Kidney (tissue), 14 donors: ENCODE measurements around the gene LIMA1. TPM values are rescaled to one million over a fixed set of nuclear protein-coding genes. Genes with fewer than 3 reads are reported as not detected.

Experiments
- DNase-seq, 5 donors: peaks; one replicate each; pipeline ENCODE4 v3.0.0-alpha.2; 2013 to 2020
- FAIRE-seq: peaks from 2 replicates; lab custom pipeline; 2012; peaks lifted over from hg19 to GRCh38; lab: Jason Lieb, UNC
- H3K27ac ChIP-seq, 2 donors: one replicate each; pipeline ENCODE4 v1.7.0; 2013; ENCODE audit warnings: low read depth in 2 of 2, low read length in 2 of 2, inconsistent platforms in 1 of 2
- H3K27me3 ChIP-seq: one replicate; pipeline ENCODE4 v1.7.1; 2013; ENCODE audit warnings: low read length, inconsistent platforms; ENCODE audit not compliant: control insufficient read depth, insufficient read depth
- H3K36me3 ChIP-seq, 3 donors: one replicate each; pipeline versions ENCODE4 v1.7.0 to v1.7.1; 2013; ENCODE audit warnings: low read length in 3 of 3, control low read depth in 1 of 3, inconsistent platforms in 1 of 3; ENCODE audit not compliant: insufficient read depth in 3 of 3, control insufficient read depth in 2 of 3
- H3K4me1 ChIP-seq, 3 donors: one replicate each; pipeline versions ENCODE4 v1.7.0 to v1.7.1; 2013; ENCODE audit warnings: low read length in 3 of 3, inconsistent platforms in 1 of 3, low read depth in 1 of 3; ENCODE audit not compliant: control insufficient read depth in 2 of 3, insufficient read depth in 2 of 3
- H3K4me3 ChIP-seq, 3 donors: one replicate each; pipeline versions ENCODE4 v1.7.0 to v1.8.1; 2013; ENCODE audit warnings: low read length in 3 of 3, control low read depth in 1 of 3, inconsistent platforms in 1 of 3
- H3K9ac ChIP-seq, 3 donors: one replicate each; pipeline versions ENCODE4 v1.7.0 to v1.7.1; 2013; ENCODE audit warnings: low read length in 3 of 3, control low read depth in 1 of 3, inconsistent platforms in 1 of 3
- H3K9me3 ChIP-seq, 3 donors: one replicate each; pipeline versions ENCODE4 v1.7.0 to v1.7.1; 2013; ENCODE audit warnings: low read length in 3 of 3, control low read depth in 1 of 3, inconsistent platforms in 1 of 3; ENCODE audit not compliant: control insufficient read depth in 2 of 3, insufficient read depth in 1 of 3
- intact Hi-C: fragments of 100-400 bp; cut with DNase I; formaldehyde crosslinking; loops from one replicate; pipeline ENCODE4 v1.11.1; 2022
- polyA plus RNA-seq: library from polyadenylated mRNA; stranded (reverse); fragments of 350-450 nt; fragmentation: Illumina TruSeq; extraction: RNeasy Lipid Tissue Mini Kit (QIAGEN cat#74804); gene quantifications from one replicate; pipeline ENCODE4 v1.2.3, GENCODE V29; 2014; ENCODE audit warnings: low read depth, low replicate concordance; ENCODE audit not compliant: insufficient read depth
- total RNA-seq: library from RNA; stranded (reverse); fragmentation: NEBNext Ultra II Directional; extraction: Animal tissue kit (Norgen Biotek cat#: 25700); gene quantifications from one replicate; pipeline ENCODE4 v1.2.1, GENCODE V29; 2021
- TF ChIP-seq, protein P1 (sequence below): IDR thresholded peaks from 3 replicates; pipeline ENCODE4 v1.5.1; 2012; ENCODE audit warnings: mild to moderate bottlenecking, moderate library complexity, borderline replicate concordance; ENCODE audit not compliant: insufficient read depth; ENCODE audit errors: extremely low read depth
- donor health status: control.
- donor health status: control.
- donor health status: control.
- donor health status: control.
- donor health status: control.
- donor health status: DM: yes; HTN: yes; CAD: no.
- donor health status: Normal renal cell carcinoma (clear cell type).

The LIMA1 gene
- total and polyA plus RNA-seq, 2 donors from 2014 or later, result 43.1 to 76.1 TPM

DNA sequence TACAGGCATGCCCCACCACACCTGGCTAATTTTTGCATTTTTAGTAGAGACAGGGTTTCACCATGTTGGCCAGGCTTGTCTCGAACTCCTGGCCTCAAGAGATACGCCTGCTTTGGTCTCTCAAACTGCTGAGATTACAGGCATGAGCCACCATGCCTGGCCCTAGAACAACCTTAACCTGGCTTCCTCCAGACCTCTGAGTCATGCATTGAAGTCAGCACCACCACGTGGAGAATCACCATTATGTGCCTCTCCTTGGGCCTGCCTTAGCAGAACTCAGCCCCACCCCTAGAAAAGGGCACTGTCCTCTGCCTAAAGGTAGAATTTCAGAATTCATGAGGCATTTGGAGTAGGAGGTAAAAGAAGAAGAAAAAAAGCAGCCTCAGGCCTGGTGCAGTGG lies 49.0 kb downstream of the LIMA1 start:
- Histone ChIP-seq H3K27me3 (no peaks in the 10 kb centered on the region), H3K27ac (no peak overlapping the region), H3K9ac (no peak overlapping the region), H3K36me3 (peaks cover 0 to 6% (median 5%) of the 10 kb centered on the region in 3 donors), H3K9me3 (no peaks in the 10 kb centered on the region), H3K4me3 (no peak overlapping the region), H3K4me1 (peaks cover 0 to 7% (median 0%) of the 10 kb centered on the region in 3 donors)
- TF ChIP-seq, protein P1, sequence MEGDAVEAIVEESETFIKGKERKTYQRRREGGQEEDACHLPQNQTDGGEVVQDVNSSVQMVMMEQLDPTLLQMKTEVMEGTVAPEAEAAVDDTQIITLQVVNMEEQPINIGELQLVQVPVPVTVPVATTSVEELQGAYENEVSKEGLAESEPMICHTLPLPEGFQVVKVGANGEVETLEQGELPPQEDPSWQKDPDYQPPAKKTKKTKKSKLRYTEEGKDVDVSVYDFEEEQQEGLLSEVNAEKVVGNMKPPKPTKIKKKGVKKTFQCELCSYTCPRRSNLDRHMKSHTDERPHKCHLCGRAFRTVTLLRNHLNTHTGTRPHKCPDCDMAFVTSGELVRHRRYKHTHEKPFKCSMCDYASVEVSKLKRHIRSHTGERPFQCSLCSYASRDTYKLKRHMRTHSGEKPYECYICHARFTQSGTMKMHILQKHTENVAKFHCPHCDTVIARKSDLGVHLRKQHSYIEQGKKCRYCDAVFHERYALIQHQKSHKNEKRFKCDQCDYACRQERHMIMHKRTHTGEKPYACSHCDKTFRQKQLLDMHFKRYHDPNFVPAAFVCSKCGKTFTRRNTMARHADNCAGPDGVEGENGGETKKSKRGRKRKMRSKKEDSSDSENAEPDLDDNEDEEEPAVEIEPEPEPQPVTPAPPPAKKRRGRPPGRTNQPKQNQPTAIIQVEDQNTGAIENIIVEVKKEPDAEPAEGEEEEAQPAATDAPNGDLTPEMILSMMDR, result no peak
- intact Hi-C loops, result no loop called here
- no peak for FAIRE-seq
- DNase-seq, result no peak

DNA sequence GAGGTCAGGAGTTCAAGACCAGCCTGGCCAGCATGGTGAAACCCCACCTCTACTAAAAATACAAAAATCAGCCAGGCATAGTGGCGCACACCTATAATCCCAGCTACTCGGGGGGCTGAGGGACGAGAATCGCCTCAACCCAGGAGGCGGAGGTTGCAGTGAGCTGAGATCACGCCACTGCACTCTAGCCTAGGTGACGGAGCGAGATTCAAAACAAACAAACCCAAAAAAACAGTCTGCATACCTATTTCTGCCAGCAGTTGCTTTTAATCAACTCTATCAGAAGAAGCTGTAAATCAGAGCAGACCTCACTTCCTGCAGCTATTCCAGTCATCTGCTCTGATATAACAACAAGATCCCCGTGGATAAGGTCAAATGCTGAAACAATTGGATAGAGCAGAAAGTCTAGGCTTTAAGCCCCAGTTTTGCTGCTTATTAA lies 50.5 kb downstream of the LIMA1 start:
- intact Hi-C loops, result no loop called here
- Histone ChIP-seq H3K9ac (peak overlapping the region in 1 of 3 donors; percentile 16), H3K27ac (no peak overlapping the region), H3K9me3 (no peaks in the 10 kb centered on the region), H3K36me3 (peaks cover 0 to 6% (median 5%) of the 10 kb centered on the region in 3 donors), H3K27me3 (no peaks in the 10 kb centered on the region), H3K4me1 (peaks cover 0 to 7% (median 0%) of the 10 kb centered on the region in 3 donors), H3K4me3 (no peak overlapping the region)
- DNase-seq (peak in 3 of 5 donors; percentile 47 to 72 (median 69)), FAIRE-seq (no peak)
- TF ChIP-seq, protein P1, result no peak

DNA sequence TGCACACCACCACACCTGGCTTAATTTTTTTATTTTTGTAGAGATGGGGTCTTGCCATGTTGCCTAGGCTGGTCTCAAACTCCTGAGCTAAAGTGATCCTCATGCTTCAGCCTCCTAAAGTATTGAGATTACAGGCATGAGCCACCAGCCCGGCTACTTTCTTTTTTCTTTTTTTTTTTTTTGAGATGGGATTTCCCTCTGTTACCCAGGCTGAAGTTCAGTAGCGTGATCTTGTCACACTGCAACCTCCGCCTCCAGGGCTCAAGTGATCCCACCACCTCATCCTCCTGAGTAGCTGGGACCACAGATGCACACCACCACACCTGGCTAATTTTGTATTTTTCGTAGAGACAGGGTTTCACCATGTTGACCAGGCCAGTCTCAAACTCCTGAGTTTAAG lies 51.1 kb downstream of the LIMA1 start:
- Histone ChIP-seq H3K27me3 (no peaks in the 10 kb centered on the region), H3K36me3 (peaks cover 0 to 6% (median 5%) of the 10 kb centered on the region in 3 donors), H3K9me3 (no peaks in the 10 kb centered on the region), H3K9ac (no peak overlapping the region), H3K27ac (no peak overlapping the region), H3K4me1 (peaks cover 0 to 7% (median 0%) of the 10 kb centered on the region in 3 donors), H3K4me3 (no peak overlapping the region)
- intact Hi-C loops, result no loop called here
- DNase-seq (no peak), FAIRE-seq (no peak)
- TF ChIP-seq, protein P1, result no peak

DNA sequence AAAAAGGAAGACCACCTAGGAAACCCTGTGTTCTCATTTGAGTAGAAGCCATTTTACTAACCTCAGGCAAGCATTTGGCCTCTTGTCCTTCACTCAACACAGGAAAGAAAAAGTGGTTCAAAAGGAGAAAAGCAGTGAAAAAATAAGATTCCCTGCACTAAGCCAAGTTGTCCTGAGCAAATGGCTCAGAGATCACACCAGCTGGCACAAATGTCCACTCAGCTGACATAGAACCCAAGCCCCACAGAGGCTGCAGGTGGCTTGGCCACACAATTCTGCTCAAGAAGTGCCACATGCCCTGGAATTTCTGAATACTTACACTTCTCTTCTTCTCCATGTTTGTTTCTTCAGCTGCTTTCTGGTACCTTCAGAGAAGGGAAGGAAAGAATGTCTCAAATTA lies 52.0 kb downstream of the LIMA1 start:
- H3K4me1 ChIP-seq, result peaks cover 0 to 7% (median 0%) of the 10 kb centered on the region in 3 donors
- no peaks in the 10 kb centered on the region for H3K9me3 ChIP-seq
- FAIRE-seq (no peak), DNase-seq (no peak)
- no peak overlapping the region for H3K27ac ChIP-seq
- H3K27me3 ChIP-seq, result no peaks in the 10 kb centered on the region
- H3K9ac ChIP-seq, result no peak overlapping the region
- H3K36me3 ChIP-seq, result peaks cover 0 to 2% (median 0%) of the 10 kb centered on the region in 3 donors
- no peak overlapping the region for H3K4me3 ChIP-seq
- intact Hi-C loops, result no loop called here
- TF ChIP-seq, protein P1, result no peak
